ENCODE measurements around the gene ADCK1. TPM values are rescaled to one million over a fixed set of nuclear protein-coding genes. Genes with fewer than 3 reads are reported as not detected.

The ADCK1 gene
- total RNA-seq, 4 donors from 2014 or later = 4.4 to 9.4 (median 7.5) TPM

- no peak for DNase-seq (ENCODE audit: low spot score in 2 of 2)
- 60 to 62% methylated on average over 11 to 13 of the region's 13 CpGs for WGBS, 2 donors
- TF ChIP-seq POLR2A (IDR thresholded peaks at IDR 0.05) (no peak), EP300 (IDR thresholded peaks at IDR 0.05) (no peak), CTCF (IDR thresholded peaks at IDR 0.05) (no peak)
Observed at GRCh38 chr14:77868552-77869285, 68.8 kb downstream of the ADCK1 start.

GRCh38 chr14:77869340-77869739 lies 69.4 kb downstream of the ADCK1 start:
- no peak overlapping the region for H3K27ac ChIP-seq
- H3K9me3 ChIP-seq = peaks cover 0 to 8% (median 0%) of the 10 kb centered on the region in 4 donors
- TF ChIP-seq EP300 (IDR thresholded peaks at IDR 0.05) (no peak), CTCF (IDR thresholded peaks at IDR 0.05) (no peak), POLR2A (IDR thresholded peaks at IDR 0.05) (no peak)
- no peaks in the 10 kb centered on the region for H3K27me3 ChIP-seq
- peaks cover 0 to 39% (median 0%) of the 10 kb centered on the region in 3 donors for H3K36me3 ChIP-seq
- DNase-seq (ENCODE audit: low spot score in 2 of 2) = no peak
- H3K4me1 ChIP-seq = no peaks in the 10 kb centered on the region
- no peak overlapping the region for H3K4me3 ChIP-seq

More at GRCh38 chr14:77868552-77869285, 68.8 kb downstream of the ADCK1 start:
- Histone ChIP-seq H3K27ac (no peak overlapping the region), H3K4me1 (no peaks in the 10 kb centered on the region), H3K36me3 (peaks cover 0 to 43% (median 0%) of the 10 kb centered on the region in 3 donors), H3K27me3 (no peaks in the 10 kb centered on the region), H3K9me3 (peaks cover 0 to 8% (median 0%) of the 10 kb centered on the region in 4 donors), H3K4me3 (no peak overlapping the region)

GRCh38 chr14:77870646-77871045 lies 70.7 kb downstream of the ADCK1 start:
- DNase-seq (ENCODE audit: low spot score in 2 of 2) = no peak
- H3K9me3 ChIP-seq = peaks cover 0 to 6% (median 0%) of the 10 kb centered on the region in 4 donors
- H3K4me1 ChIP-seq = no peaks in the 10 kb centered on the region
- H3K27ac ChIP-seq = no peak overlapping the region
- WGBS, 2 donors = 62 to 64% methylated on average over 4 of the region's 4 CpGs
- no peaks in the 10 kb centered on the region for H3K27me3 ChIP-seq
- no peak overlapping the region for H3K4me3 ChIP-seq
- H3K36me3 ChIP-seq = peaks cover 0 to 36% (median 0%) of the 10 kb centered on the region in 3 donors
- TF ChIP-seq POLR2A (IDR thresholded peaks at IDR 0.05) = no peak
- TF ChIP-seq CTCF (IDR thresholded peaks at IDR 0.05) = no peak
- TF ChIP-seq EP300 (IDR thresholded peaks at IDR 0.05) = no peak

GRCh38 chr14:77872152-77872551 lies 72.2 kb downstream of the ADCK1 start:
- Histone ChIP-seq H3K4me3 (no peak overlapping the region), H3K36me3 (peaks cover 0 to 36% (median 0%) of the 10 kb centered on the region in 3 donors), H3K9me3 (peaks cover 0 to 9% (median 0%) of the 10 kb centered on the region in 4 donors), H3K27ac (no peak overlapping the region), H3K4me1 (no peaks in the 10 kb centered on the region), H3K27me3 (no peaks in the 10 kb centered on the region)
- DNase-seq (ENCODE audit: low spot score in 2 of 2) = no peak
- TF ChIP-seq EP300 (IDR thresholded peaks at IDR 0.05) = no peak
- TF ChIP-seq POLR2A (IDR thresholded peaks at IDR 0.05) = no peak
- no peak for TF ChIP-seq CTCF (IDR thresholded peaks at IDR 0.05)
- WGBS, 2 donors = 89 to 93% methylated on average over 8 of the region's 8 CpGs

- H3K4me1 ChIP-seq = no peaks in the 10 kb centered on the region
- no peak for DNase-seq (ENCODE audit: low spot score in 2 of 2)
- TF ChIP-seq POLR2A (IDR thresholded peaks at IDR 0.05) = no peak
- TF ChIP-seq EP300 (IDR thresholded peaks at IDR 0.05) = no peak
Observed at GRCh38 chr14:77872983-77873382, 73.1 kb downstream of the ADCK1 start.

More at GRCh38 chr14:77872983-77873382, 73.1 kb downstream of the ADCK1 start:
- Histone ChIP-seq H3K27ac (no peak overlapping the region), H3K27me3 (no peaks in the 10 kb centered on the region), H3K36me3 (peaks cover 0 to 36% (median 0%) of the 10 kb centered on the region in 3 donors), H3K9me3 (peaks cover 0 to 9% (median 0%) of the 10 kb centered on the region in 4 donors), H3K4me3 (no peak overlapping the region)
- WGBS, 2 donors = 86 to 87% methylated on average over 4 of the region's 4 CpGs
